ENCODE results near the gene OR4D10.
"Not testable (repeated sequence)": the region's sequence is repeated elsewhere in the genome, so short reads cannot be mapped to it uniquely, and the experiment has no call there.

The OR4D10 gene

DNA sequence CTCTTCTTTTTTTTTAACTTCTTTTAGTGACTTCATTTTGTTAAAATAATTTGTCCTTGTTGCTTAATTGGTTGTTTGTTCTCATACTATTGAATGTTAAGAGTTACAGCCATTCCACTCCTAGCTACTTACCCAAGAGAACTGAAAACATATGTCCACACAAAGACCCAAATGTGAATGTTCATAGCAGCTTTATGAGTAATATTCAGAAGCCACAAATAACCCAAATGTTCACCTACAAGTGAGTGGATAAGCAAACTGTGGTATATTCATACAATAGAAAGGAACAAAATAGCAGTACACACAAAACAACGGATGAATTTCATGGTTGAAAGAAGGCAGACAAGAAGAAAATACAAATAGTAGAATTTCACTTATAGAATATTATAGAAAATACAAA, 28.8 kb downstream of the OR4D10 start:
- H3K9me3 Mint-ChIP-seq, result no peaks in the 10 kb centered on the region
- ATAC-seq, result peak; percentile 71
- peaks cover 7% of the 10 kb centered on the region for H3K4me1 Mint-ChIP-seq
- H3K27me3 Mint-ChIP-seq, result peaks cover 8% of the 10 kb centered on the region
- DNase-seq, result no peak
- H3K4me3 Mint-ChIP-seq, result peak overlapping the region in 1 of 2 donors; percentile 45
- H3K27ac Mint-ChIP-seq, result peak overlapping the region in 1 of 2 donors; percentile 44

DNA sequence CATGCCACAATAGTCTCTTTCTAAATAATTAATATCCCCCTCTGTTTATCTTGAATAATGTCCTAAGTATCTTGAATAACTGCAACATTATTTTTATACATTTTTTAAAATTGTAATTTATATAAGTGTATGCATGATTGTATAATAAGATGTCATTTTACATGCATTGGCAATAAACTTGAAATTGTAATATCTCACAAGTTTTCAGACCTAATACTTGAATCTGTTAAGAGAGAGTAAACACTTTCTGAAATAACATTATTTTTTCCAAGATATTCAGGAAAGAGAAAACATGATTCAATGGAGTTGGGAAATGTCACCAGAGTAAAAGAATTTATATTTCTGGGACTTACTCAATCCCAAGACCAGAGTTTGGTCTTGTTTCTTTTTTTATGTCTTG, 30.2 kb downstream of the OR4D10 start, which contains the start of gene OR4D11:
Gene OR4D11 (plus strand): TSS at position 301 of the 400 bp plus-strand sequence. CDS start 0 bp downstream, at position 301.
- peaks cover 8% of the 10 kb centered on the region for H3K27me3 Mint-ChIP-seq
- H3K4me3 Mint-ChIP-seq, result no peak within 1 kb of the TSS
- no peak within 1 kb of the TSS for H3K27ac Mint-ChIP-seq
- H3K4me1 Mint-ChIP-seq, result peaks cover 7% of the 10 kb centered on the region
- H3K9me3 Mint-ChIP-seq, result no peaks in the 10 kb centered on the region
- ATAC-seq (no peak), DNase-seq (no peak)

DNA sequence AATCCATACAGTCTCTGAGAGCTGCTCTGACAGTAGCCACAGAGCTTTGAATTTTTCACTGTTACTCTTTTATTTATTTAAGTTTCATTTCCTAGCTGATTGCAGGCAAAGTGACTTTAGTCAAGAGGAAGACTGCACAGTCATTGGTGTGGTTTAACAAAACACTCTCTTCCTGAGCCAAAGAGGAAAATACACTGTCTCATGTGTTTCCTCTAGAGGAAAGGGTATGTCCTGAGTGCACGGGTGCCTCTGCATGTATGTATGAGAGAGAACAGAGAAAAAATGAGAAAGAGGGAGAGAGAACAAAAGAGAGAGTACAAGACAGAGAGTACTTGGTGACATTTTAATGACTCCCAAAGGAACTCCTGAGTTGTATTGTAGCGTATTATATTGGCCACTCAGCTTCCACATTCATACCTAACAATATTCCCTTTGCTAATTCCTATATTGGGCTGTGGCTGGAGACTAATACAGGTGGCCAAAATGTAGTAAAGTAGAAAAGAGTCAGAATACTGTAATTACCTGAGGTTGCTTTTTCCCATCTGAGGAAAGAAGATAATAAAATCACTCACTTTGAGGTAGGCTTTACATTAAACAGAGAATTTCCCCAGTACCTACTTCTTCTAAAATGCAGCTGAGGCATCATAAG, 38.0 kb downstream of the OR4D10 start, which contains the start of gene OR4D9:
Gene OR4D9 (plus strand): TSS at position 599 of the 649 bp plus-strand sequence. CDS start 3,374 bp downstream, outside the sequence.
- Mint-ChIP-seq H3K4me1 (peaks cover 24% of the 10 kb centered on the region), H3K9me3 (no peaks in the 10 kb centered on the region), H3K4me3 (peak within 1 kb of the TSS; percentile 42 to 73), H3K27me3 (peaks cover 10% of the 10 kb centered on the region), H3K27ac (peak within 1 kb of the TSS; percentile 35 to 67)
- DNase-seq (no peak), ATAC-seq (peak; percentile 50)

DNA sequence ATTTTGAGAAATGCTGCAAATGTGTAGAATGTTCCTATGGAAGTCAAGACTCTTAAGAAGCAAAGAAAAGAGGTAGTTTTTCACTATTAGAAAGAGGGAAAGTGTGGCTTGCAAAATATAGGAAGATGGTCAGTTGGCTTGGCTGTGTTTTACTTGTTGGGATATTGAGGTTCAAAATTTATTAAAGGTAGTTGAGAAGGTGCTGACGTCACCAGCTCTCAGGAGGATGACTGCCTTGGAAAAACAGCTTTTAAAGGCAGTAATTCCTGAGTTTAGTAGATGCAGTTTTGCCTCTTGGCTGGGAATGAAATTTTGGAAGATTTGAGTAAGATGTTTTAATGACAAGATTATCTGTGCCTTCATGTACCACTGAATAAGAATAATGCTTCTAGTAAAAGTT, 38.6 kb downstream of the OR4D10 start:
- ATAC-seq (no peak), DNase-seq (no peak)
- no peak overlapping the region for H3K4me3 Mint-ChIP-seq
- H3K27ac Mint-ChIP-seq, result no peak overlapping the region
- peaks cover 24% of the 10 kb centered on the region for H3K4me1 Mint-ChIP-seq
- no peaks in the 10 kb centered on the region for H3K9me3 Mint-ChIP-seq
- peaks cover 10% of the 10 kb centered on the region for H3K27me3 Mint-ChIP-seq

DNA sequence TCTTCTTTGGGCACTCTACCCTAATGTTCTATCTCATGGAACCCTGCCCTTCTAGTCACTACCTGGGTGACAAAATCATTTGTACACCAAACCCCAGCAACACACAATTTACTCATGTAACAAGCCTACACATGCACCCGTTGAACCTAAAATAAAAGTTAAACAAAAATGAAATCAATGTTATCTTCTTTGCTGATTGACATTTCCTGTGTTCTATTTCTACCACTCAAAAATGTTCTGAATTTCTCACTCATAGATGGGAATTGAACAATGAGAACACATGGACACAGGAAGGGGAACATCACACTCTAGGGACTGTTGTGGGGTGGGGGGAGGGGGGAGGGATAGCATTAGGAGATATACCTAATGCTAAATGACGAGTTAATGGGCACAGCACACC, 47.0 kb downstream of the OR4D10 start:
- not testable (repeated sequence) for H3K27ac Mint-ChIP-seq, H3K9me3 Mint-ChIP-seq, ATAC-seq, H3K4me3 Mint-ChIP-seq, DNase-seq, H3K4me1 Mint-ChIP-seq, H3K27me3 Mint-ChIP-seq

DNA sequence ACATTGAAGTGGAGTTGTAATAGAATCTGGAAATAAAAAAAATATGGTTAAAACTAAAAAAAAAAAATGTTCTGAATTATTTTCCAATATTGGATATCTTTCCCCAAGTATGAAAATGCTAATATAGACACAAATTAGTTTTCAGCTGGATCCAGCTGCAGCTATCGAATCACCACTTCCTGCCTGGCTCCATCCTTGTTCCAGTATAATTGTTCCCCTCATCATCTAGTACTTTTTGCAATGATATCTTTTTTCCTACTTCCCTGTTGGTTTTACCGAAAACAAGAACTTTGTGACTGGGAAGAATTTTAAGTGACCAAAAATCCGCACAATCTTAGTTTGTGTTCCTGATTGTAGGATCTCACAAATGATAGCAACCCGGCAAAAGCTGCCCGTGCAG, 47.6 kb downstream of the OR4D10 start:
- Mint-ChIP-seq H3K9me3 (no peaks in the 10 kb centered on the region), H3K4me1 (no peaks in the 10 kb centered on the region), H3K4me3 (no peak overlapping the region), H3K27ac (no peak overlapping the region), H3K27me3 (no peaks in the 10 kb centered on the region)
- DNase-seq (no peak), ATAC-seq (no peak)

DNA sequence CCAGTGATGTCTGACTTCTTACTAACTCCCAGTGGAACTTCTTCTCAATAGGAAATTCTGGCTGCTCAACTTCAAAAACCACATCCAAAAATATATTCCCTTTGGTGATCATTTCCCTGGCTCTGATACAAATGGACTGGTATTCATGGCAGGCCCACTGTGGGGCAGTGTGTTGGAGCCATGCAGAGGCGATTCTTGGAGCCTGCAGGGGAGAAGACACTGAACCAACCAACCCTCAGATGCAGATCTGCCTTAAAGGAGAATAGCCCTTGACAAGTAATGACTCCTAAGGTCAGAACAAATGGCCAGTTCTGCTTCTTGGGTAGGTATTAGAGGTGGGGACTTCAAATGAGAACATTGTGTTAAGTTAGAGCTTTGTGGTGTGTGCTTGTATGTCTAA, 50.4 kb downstream of the OR4D10 start:
- no peak for ATAC-seq
- DNase-seq, result no peak
- no peaks in the 10 kb centered on the region for H3K9me3 Mint-ChIP-seq
- H3K4me1 Mint-ChIP-seq, result no peaks in the 10 kb centered on the region
- H3K27me3 Mint-ChIP-seq, result no peaks in the 10 kb centered on the region
- H3K4me3 Mint-ChIP-seq, result no peak overlapping the region
- H3K27ac Mint-ChIP-seq, result no peak overlapping the region

DNA sequence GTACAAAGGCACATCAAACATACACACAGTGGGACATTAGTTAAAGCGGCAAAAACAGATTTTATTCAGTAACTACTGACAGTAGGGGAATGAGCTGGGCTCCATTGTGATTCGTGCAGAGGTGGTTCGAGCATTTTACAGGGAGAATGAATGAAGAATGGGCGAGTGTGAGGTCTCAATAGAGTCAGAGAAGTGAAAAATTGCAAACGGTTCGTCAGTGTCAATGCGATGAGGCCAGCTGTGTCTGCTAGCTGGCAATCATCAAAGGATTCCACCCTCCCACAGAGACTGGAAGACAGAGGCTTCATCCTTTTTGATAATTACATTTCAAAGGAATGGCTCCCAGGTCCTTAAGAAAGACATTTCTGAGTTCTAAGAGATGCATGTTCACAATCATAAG, 55.6 kb downstream of the OR4D10 start:
- no peak overlapping the region for H3K27ac Mint-ChIP-seq
- no peaks in the 10 kb centered on the region for H3K4me1 Mint-ChIP-seq
- H3K9me3 Mint-ChIP-seq, result no peaks in the 10 kb centered on the region
- DNase-seq, result no peak
- H3K27me3 Mint-ChIP-seq, result peaks cover 9% of the 10 kb centered on the region
- no peak for ATAC-seq
- H3K4me3 Mint-ChIP-seq, result no peak overlapping the region
